GM21737 (cell line): Measurements from ENCODE around the gene CPS1.

Experiments used
- ATAC-seq: cut with Tn5 transposase; IDR thresholded peaks from one replicate; pipeline ENCODE4 v1.9.1; 2021; ENCODE audit warnings: mild to moderate bottlenecking, moderate library complexity; ENCODE audit not compliant: unreplicated experiment

Gene CPS1

DNA sequence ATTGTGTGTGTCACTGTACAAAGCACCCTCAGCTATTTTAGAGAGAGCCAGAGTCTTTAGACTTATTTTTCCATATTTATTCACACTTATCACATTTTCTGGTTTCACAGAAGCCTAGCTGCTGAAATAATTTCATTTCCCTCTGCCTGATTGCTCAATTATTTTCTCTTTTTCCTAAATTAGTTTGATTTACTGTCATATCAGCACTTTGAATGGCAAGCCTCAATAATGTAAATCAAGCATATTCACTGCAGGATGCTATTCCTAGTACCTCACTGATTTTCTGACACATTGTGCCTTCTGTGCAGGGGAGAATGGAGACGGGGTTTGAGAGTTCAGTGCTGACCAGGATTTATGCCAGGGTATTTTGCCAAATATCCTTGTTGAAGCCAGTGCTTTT lies 48.3 kb downstream of the CPS1 start:
- ATAC-seq = no peak

- ATAC-seq = no peak
Measured at GRCh38 chr2:210606001-210606400, 49.6 kb downstream of the CPS1 start.

GRCh38 chr2:210611466-210611865 lies 55.1 kb downstream of the CPS1 start:
- peak; percentile 64 for ATAC-seq

DNA sequence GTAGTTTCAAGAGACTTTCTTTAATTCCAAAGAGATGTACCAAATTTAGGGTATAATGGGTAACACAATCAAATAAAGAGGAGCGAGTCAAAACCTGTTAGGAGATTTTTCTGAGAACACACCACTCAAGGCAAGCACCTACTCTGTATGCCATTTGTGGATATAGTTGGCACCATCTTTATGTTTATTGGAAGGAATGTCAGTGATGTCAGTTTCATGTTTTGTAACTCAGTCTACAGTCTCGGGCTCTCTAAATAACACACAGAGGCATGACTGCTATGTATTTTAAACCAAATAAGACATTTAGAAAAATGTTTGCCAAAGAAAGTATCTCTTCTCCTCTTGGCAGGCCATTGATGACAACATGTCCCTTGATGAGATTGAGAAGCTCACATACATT lies 59.7 kb downstream of the CPS1 start:
- no peak for ATAC-seq

DNA sequence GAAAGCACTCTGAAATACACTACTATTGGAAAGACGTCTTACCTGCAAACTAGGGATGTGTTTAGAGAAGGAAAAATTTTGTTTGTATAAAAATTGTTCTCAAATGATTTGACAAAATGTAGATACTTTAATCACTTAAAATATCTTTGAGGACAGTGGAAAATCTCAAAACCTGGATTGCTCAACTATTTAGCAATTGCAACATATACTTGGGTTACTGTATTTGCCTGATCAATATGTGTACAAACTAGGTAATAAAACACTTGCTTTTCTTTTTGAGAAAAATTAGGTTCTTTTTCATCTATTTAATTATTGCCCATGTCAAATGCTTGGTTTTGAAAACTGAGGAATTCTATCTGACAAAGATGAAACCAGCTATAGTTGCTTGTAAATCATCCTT lies 60.9 kb downstream of the CPS1 start:
- no peak for ATAC-seq

GRCh38 chr2:210617732-210618330 lies 61.4 kb downstream of the CPS1 start:
- ATAC-seq = peak; percentile 77

GRCh38 chr2:210620456-210620855 lies 64.1 kb downstream of the CPS1 start:
- no peak for ATAC-seq

GRCh38 chr2:210623506-210623905 lies 67.1 kb downstream of the CPS1 start:
- ATAC-seq = no peak

DNA sequence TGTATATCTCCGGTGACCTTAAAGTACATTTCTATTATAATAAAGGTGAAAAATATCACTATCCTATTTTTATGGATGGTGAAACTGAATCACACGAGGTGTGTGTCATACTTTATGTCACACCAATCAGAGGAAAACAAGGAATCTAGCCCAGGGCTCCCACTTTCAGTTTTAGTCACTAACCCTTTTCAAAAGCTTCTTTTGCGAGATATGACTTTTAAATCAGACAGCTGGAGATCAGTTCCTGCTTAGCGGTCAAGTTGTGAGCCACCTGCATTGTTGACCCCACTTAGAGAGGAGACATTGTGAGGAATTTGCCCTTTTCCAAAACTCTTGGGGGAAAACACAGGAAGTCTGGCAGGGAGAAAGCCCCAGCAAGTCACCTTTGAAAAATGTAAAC lies 70.5 kb downstream of the CPS1 start:
- no peak for ATAC-seq

- ATAC-seq = no peak
Measured at GRCh38 chr2:210630873-210631560, 74.6 kb downstream of the CPS1 start.

GRCh38 chr2:210633699-210634098 lies 77.3 kb downstream of the CPS1 start:
- ATAC-seq = no peak

GRCh38 chr2:210635257-210635656 lies 78.9 kb downstream of the CPS1 start:
- ATAC-seq = no peak

DNA sequence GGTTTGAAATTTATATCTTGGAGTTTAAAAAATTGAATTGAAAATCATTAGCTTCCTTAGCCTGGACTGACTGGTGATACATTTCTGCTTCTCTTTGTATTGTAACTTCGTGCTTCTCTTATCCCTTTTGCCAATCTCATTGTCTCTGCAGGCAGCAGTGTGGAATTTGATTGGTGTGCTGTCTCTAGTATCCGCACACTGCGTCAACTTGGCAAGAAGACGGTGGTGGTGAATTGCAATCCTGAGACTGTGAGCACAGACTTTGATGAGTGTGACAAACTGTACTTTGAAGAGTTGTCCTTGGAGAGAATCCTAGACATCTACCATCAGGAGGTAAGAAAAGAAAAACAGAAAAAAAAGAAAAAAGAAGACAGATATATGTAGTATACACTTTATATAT lies 85.9 kb downstream of the CPS1 start:
- ATAC-seq = no peak

- ATAC-seq = no peak
Measured at GRCh38 chr2:210647151-210647550, 90.8 kb downstream of the CPS1 start.

- no peak for ATAC-seq
Measured at GRCh38 chr2:210654091-210654490, 97.7 kb downstream of the CPS1 start.

- ATAC-seq = no peak
Measured at GRCh38 chr2:210655229-210655975, 99.0 kb downstream of the CPS1 start.

GRCh38 chr2:210657874-210658273 lies 101.5 kb downstream of the CPS1 start:
- ATAC-seq = no peak

GRCh38 chr2:210660751-210661150 lies 104.4 kb downstream of the CPS1 start:
- ATAC-seq = no peak

DNA sequence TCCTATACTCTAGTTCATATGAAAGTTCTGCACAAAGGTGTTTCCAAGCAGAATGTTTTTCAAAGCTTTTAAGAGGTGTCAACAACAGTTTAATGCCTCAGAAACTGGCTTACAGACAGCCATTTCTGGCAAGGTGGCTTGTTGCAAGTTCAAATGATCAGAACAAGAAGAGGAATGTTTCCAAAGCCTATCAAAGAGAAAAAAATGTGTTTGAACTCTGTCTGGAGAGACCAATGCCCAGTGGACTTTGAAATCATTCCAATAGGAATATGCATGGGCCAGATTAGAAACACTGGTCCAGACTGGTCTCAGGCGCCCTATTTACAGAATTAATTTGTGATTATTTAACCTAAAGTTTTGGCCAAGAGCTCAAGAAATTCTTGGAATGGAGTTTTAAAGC lies 106.2 kb downstream of the CPS1 start:
- ATAC-seq = no peak

DNA sequence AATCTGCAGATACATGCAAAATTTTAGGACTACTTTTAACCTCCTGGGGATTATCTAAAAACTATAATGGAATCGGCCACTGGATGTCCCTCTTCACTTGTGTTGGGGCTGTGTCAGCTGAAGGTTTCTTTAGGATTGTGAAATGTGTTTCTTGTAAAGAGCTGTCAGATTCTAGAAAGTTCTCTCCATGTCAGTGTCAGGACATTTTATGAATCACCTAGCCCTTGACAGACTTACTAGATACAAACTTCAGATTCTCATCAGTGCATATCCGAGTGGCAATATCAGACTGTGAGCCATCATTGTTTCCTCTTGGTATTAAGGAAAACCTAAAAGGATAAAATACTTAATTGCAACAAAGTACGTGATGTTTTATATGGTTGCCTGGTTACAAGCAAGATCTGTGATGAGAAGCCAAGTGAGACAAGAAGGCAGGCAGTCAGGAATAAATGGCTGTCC lies 107.3 kb downstream of the CPS1 start:
- ATAC-seq = no peak

DNA sequence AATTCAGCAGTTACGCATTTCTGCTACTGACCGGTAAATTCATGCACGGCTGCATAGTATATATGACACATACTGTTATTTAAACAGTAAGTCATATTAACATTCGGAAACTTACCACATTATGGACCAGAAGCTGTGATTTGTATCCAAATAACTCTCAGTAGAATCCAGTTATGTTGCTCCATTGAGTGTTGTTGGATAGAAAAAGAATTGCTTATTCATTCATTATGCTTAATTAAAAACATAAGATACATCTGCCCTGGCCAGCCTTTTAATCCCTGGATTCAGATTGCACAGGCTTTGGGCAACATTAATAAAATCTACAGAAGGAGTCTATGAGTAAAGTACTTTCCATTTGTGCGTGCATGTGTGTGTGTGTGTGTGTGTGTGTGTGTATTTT lies 111.3 kb downstream of the CPS1 start:
- ATAC-seq = no peak

GRCh38 chr2:210671065-210671464 lies 114.7 kb downstream of the CPS1 start:
- no peak for ATAC-seq
